Measurements from ENCODE around the gene CDK17.

The CDK17 gene

GRCh38 chr12:96240656-96241055 is 159.6 kb downstream of the CDK17 start:
- TF ChIP-seq REST (IDR thresholded peaks at IDR 0.05; ENCODE audit: insufficient read depth in 1 of 2, low read depth in 2 of 2, low read length in 2 of 2) (no peak), SIN3A (IDR thresholded peaks at IDR 0.05; ENCODE audit: borderline replicate concordance, insufficient read depth, low read length) (no peak), TAF1 (IDR thresholded peaks at IDR 0.05; ENCODE audit: borderline replicate concordance, insufficient read depth, low read length) (no peak), FOXP2 (optimal IDR thresholded peaks at IDR 0.05; ENCODE audit: borderline replicate concordance, extremely low read depth, extremely low read length, insufficient read depth) (no peak), POLR2AphosphoS5 (IDR thresholded peaks at IDR 0.05; ENCODE audit: low read depth, low read length) (no peak)

GRCh38 chr12:96239711-96240635 is 160.3 kb downstream of the CDK17 start:
- TF ChIP-seq REST (IDR thresholded peaks at IDR 0.05; ENCODE audit: insufficient read depth in 1 of 2, low read depth in 2 of 2, low read length in 2 of 2) (no peak), SIN3A (IDR thresholded peaks at IDR 0.05; ENCODE audit: borderline replicate concordance, insufficient read depth, low read length) (no peak), FOXP2 (optimal IDR thresholded peaks at IDR 0.05; ENCODE audit: borderline replicate concordance, extremely low read depth, extremely low read length, insufficient read depth) (no peak), TAF1 (IDR thresholded peaks at IDR 0.05; ENCODE audit: borderline replicate concordance, insufficient read depth, low read length) (no peak), POLR2AphosphoS5 (IDR thresholded peaks at IDR 0.05; ENCODE audit: low read depth, low read length) (no peak)

- TF ChIP-seq SIN3A (IDR thresholded peaks at IDR 0.05; ENCODE audit: borderline replicate concordance, insufficient read depth, low read length) (no peak), POLR2AphosphoS5 (IDR thresholded peaks at IDR 0.05; ENCODE audit: low read depth, low read length) (no peak), REST (IDR thresholded peaks at IDR 0.05; ENCODE audit: insufficient read depth in 1 of 2, low read depth in 2 of 2, low read length in 2 of 2) (no peak), TAF1 (IDR thresholded peaks at IDR 0.05; ENCODE audit: borderline replicate concordance, insufficient read depth, low read length) (no peak), FOXP2 (optimal IDR thresholded peaks at IDR 0.05; ENCODE audit: borderline replicate concordance, extremely low read depth, extremely low read length, insufficient read depth) (no peak)
Observed at GRCh38 chr12:96238336-96239047, 161.7 kb downstream of the CDK17 start.

- TF ChIP-seq FOXP2 (optimal IDR thresholded peaks at IDR 0.05; ENCODE audit: borderline replicate concordance, extremely low read depth, extremely low read length, insufficient read depth) (no peak), TAF1 (IDR thresholded peaks at IDR 0.05; ENCODE audit: borderline replicate concordance, insufficient read depth, low read length) (no peak), SIN3A (IDR thresholded peaks at IDR 0.05; ENCODE audit: borderline replicate concordance, insufficient read depth, low read length) (no peak), POLR2AphosphoS5 (IDR thresholded peaks at IDR 0.05; ENCODE audit: low read depth, low read length) (no peak), REST (IDR thresholded peaks at IDR 0.05; ENCODE audit: insufficient read depth in 1 of 2, low read depth in 2 of 2, low read length in 2 of 2) (no peak)
Observed at GRCh38 chr12:96237465-96238077, 162.7 kb downstream of the CDK17 start.
